GM21515 (cell line): ENCODE measurements around the gene GP1BB.

ENCODE experiments used
- ATAC-seq: cut with Tn5 transposase; IDR thresholded peaks from one replicate; pipeline ENCODE4 v1.9.1; 2021; ENCODE audit not compliant: unreplicated experiment

Gene GP1BB

GRCh38 chr22:19739911-19740449, 16.6 kb downstream of the GP1BB start:
- no peak for ATAC-seq

DNA sequence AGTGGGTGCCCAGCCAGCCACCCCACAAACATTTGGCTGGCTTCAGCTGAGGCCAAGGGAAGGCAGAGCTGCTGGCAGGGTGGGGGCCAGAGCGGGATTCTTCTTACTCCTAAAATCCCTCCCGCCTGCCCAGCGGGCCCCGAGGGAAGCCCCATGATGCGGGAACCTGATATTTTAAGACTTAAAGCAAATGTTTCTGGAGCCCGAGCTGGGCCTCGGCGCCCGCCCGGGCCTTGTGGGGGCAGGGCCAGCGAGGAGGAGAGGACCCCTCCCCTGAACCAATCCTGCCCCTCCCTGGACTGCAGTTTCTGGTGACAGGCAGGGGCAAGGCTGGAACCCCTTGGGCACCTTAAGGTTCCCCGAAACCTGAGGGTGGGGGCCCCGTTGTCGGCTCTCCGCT, 17.2 kb downstream of the GP1BB start:
- ATAC-seq, result no peak

DNA sequence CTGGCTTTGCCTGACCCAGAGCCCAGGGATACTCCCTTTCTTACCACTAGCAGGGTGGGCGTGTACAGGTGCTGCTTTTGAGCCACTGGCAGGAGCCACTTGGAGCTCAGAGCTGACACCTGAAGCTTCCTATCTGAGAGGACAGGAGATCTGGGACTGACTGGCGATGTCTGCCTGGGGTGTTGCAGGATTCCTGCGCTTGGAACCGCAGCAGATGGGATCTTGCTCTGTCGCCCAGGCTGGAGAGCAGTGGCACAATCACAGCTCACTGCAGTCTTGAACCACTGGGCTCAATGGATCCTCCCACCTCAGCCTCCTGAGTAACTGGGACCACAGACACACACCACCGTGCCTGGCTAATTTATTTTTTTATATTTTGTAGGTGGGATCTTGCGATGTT, 17.7 kb downstream of the GP1BB start:
- ATAC-seq, result no peak

- no peak for ATAC-seq
Observed at GRCh38 chr22:19742160-19743066, 19.1 kb downstream of the GP1BB start.

DNA sequence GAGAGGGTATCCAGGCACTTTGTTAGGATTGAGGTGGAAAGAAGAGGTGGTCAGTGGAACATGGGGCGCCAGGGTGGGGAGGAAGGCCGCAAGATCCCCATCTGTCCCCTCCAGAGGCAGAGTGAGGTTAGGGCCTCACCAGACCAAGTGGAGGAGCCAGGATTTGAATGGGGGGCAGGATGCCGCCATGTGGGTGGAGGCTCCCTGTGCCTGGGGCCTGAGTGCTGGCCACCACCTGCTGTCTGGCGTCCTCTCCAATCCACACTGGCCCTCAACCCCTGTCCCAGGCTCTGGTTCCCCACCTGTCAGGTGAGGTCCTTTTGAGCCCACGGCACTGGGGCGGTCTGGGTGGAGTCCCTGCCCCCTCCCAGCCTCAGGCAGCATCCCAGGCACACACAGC, 19.7 kb downstream of the GP1BB start:
- no peak for ATAC-seq

DNA sequence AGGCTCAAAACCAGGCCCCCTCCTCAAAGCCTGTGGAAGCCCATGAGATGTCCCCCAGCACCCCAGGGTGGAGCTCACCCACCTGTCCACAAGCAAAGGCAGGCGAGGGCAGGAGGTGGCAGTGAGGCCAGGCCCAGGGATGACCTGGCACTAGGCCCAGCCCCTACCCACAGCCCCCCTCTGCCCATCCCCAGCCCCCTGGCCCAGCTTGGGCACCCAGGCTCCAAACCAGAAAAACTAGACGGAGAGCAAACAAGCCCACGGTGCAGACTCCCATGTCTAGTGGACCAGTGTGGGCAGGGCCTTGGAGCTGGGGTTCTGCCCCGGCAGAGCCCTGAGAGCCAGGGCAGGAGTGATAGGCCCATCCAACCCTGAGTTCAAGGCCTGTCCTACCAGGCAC, 20.3 kb downstream of the GP1BB start:
- no peak for ATAC-seq

DNA sequence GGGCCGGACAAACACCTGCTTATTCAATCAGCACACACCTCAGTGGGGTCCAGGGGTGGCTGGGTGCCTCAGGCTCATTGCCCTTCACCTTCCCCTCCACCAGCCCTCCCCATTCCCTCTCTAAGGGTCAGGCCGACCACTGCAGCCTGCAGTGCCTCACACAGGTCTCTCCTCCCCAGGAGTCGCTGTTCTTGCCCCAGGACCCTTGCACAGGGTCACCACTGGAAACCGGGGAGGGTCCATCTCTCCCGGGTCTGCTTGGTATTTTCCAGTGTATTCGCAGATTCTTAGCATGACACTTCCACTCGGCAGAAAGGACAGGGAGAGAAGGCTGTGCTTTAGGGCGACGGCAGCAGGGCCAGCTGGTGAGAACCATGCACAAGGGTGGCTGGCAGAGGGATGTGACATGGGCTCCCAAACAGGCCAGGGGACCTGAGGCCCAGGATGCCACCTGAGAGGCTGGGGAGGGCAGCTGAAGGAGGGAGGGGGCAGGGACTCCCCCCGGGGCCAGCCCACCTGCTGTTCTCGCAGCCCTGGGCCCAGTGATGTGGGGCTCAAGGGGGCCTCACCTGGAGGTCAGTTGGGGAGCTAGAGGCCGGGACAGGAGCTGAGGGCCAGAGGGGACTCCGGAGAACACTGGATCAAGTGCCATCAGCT, 21.1 kb downstream of the GP1BB start:
- no peak for ATAC-seq

DNA sequence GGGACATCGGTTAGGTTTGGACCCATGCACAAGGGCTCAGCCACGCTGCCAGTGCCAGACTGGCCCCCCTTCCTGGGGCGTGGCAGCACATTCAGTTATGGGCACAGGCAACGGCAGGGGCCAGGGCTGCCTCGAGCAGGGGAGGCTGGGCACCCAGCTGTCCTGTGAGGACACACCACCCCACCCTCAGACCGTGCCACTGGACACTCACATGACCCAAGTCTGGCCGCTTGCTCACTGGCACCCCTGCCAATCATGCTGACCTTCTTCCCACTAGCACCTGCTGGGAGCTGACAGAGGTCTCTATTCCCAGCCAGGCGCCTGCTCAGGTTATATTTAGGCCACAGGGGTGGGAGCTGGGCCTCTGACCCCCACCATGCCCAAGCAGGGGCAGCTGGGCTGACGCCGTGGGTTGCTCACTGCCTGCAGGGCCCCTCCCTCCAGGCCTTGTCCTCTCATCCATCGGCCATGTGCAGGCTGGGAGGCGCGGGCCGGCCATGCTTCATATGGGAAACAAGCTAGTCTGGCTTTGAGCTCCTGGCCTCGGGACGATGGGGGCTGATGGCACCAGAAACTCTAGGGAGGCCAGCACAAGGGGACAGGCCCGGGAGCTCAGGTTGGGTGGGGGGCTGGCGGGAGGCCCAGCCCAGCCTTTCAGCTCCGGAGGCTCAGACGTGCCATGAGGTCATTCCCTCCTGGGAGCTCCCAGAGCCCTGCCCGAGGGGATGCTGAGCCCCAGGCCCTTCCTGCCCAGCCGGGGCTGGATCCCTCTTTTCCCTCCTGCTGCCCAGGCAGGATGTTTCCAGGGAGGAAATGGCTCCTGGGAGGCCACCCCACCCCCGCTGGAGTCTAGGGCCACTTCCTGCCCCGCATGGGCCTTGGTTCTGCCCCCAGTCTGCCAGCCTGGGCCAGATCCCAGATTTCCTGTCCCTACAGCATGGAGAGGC, 22.1 kb downstream of the GP1BB start:
- no peak for ATAC-seq

- ATAC-seq, result no peak
Observed at GRCh38 chr22:19746726-19747125, 23.4 kb downstream of the GP1BB start.

- no peak for ATAC-seq
Observed at GRCh38 chr22:19747551-19747950, 24.2 kb downstream of the GP1BB start.

DNA sequence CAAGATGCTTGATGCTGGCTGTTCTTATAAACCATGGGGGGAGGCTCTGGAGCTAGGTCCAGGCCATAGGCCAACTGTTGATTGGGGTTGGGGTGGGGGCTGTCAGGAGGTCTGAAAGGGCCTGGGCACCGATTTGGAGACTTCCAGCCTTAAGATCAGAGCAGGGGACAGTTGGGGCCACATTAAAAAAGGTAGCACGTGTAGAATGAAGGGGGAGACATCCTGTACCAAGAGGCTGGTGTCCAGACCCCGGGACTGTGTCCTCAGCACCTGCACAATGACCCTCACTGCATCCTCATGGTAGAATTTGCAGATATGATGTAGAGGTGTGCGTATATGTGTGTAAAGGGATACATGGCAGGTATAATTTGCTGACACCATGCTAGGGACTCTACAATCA, 24.8 kb downstream of the GP1BB start:
- ATAC-seq, result no peak

DNA sequence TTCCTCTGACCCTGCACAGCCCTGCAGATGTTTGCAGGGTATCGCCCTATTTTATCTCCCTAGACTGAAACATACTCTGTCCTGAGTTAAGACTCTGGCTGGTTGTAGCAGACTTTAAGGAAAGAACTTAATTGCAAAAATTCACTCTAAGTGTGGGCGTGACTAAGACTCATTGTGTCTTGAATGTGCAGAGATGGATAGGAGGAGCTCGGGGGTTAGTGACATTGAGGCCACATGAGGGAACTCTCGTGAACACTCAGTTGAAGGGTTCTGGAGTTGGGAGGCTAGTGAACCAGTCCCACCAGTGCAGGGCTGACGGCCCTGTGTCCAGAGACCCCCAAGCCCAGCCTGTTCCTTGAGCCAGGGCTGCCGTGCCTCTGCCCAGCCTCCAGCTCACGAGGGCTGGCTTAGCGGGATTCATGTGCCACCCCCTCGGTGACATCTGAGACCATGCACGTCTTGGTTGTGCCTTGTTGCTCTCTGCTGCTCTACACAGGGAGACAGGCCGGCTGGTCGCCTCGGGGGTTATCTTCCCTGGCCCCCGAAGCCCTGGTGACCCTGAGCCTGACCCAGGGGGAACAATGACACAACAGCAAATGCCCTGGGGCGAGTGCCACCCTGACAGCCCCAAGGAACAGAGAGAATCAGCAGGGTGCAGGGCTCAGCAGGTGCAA, 25.8 kb downstream of the GP1BB start:
- ATAC-seq, result no peak

DNA sequence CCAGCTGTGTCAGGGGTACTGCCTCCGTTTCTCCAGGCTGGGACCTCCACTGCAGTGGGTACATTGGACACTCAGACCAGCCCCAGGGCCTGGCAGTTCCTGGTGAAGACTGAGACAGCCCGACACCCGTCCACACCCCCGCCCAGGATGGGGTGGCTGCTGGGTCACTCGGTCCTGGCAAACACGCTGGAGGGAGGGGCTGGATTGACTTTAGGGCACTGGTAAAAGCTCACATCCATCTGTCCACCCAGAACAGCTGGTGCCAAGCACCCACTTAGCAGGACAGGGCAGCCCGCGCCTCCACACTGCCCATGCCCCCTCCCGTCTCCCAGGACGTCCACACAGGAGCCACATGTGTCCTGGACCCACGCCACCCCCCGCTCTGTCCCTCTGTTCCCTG, 26.5 kb downstream of the GP1BB start:
- ATAC-seq, result no peak

- ATAC-seq, result no peak
Observed at GRCh38 chr22:19750507-19751490, 27.5 kb downstream of the GP1BB start.

- ATAC-seq, result no peak
Observed at GRCh38 chr22:19751497-19752245, 28.3 kb downstream of the GP1BB start.

- ATAC-seq, result no peak
Observed at GRCh38 chr22:19753090-19753842, 29.9 kb downstream of the GP1BB start.

- ATAC-seq, result no peak
Observed at GRCh38 chr22:19753996-19754700, 30.8 kb downstream of the GP1BB start.
